AG04450 (cell line): ENCODE measurements around the gene RBM19. TPM values are rescaled to one million over a fixed set of nuclear protein-coding genes. Genes with fewer than 3 reads are reported as not detected.

Experiments used
- CTCF ChIA-PET: fragments of 300-600, 350-600 bp; formaldehyde crosslinking; extraction: SDS; loops from one replicate; lab custom pipeline; 2022; ENCODE audit warnings: antibody characterized with exemption, inconsistent platforms; lab: Charles Lee
- POLR2A ChIA-PET: fragments of 350-600 bp; formaldehyde crosslinking; extraction: SDS; loops from one replicate; lab custom pipeline; 2021; ENCODE audit warnings: antibody characterized with exemption, inconsistent platforms; lab: Yijun Ruan, JAX
- DNase-seq: peaks from one replicate; pipeline ENCODE4 v3.0.0-alpha.2; 2011; ENCODE audit warnings: low read depth, low spot score
- H3K27ac ChIP-seq: one replicate; pipeline ENCODE4 v1.5.1; 2012; ENCODE audit warnings: low read depth, low read length, control low read depth
- H3K27me3 ChIP-seq: one replicate; pipeline ENCODE4 v1.6.0; 2012; ENCODE audit warnings: low read length; ENCODE audit not compliant: control insufficient read depth, insufficient read depth
- H3K4me3 ChIP-seq: 2 replicates; pipeline ENCODE4 v1.5.1; 2011; ENCODE audit warnings: mild to moderate bottlenecking, low read depth, low read length, control low read depth
- H3K9me3 ChIP-seq: 2 replicates; pipeline ENCODE4 v1.5.1; 2012; ENCODE audit warnings: low read length; ENCODE audit not compliant: control insufficient read depth, insufficient read depth
- CTCF ChIP-seq: IDR thresholded peaks from 2 replicates; pipeline ENCODE4 v1.5.1; 2011; ENCODE audit warnings: low read depth, low read length, control low read depth, inconsistent platforms
- polyA plus RNA-seq: library from polyadenylated mRNA; depleted of rRNA; stranded (reverse); fragments of >200 nt; gene quantifications from 2 replicates; pipeline ENCODE4 v1.2.3, GENCODE V29; 2011

Gene RBM19
- polyA plus RNA-seq, 1 experiment: 10.6 TPM

- Histone ChIP-seq H3K27ac (no peak overlapping the region), H3K4me3 (no peak overlapping the region), H3K9me3 (no peaks in the 10 kb centered on the region), H3K27me3 (no peaks in the 10 kb centered on the region)
- POLR2A ChIA-PET: no interaction called here
- DNase-seq: no peak
- no peak for TF ChIP-seq CTCF
- CTCF ChIA-PET: interaction anchor here (1.1 to 1.4 kb wide), 2 partner anchors 24 to 414 kb away, joined by 3 to 4 read pairs; no protein-coding TSS in a partner anchor
These were observed 127.2 kb downstream of the RBM19 start for GRCh38 chr12:113838896-113839295.

GRCh38 chr12:113837528-113838296 lies 128.4 kb downstream of the RBM19 start:
- peak; percentile 56 for TF ChIP-seq CTCF
- DNase-seq: no peak
- H3K27ac ChIP-seq: no peak overlapping the region
- H3K4me3 ChIP-seq: no peak overlapping the region
- POLR2A ChIA-PET: no interaction called here
- no peaks in the 10 kb centered on the region for H3K27me3 ChIP-seq
- no peaks in the 10 kb centered on the region for H3K9me3 ChIP-seq
- CTCF ChIA-PET: interaction anchor here (0.7 to 1.4 kb wide), 12 partner anchors 9 to 412 kb away, joined by 3 to 6 read pairs (median 4); no protein-coding TSS in a partner anchor

- CTCF ChIA-PET: interaction anchor here (0.7 to 1.3 kb wide), 6 partner anchors 13 to 74 kb away, joined by 3 to 4 read pairs (median 4); no protein-coding TSS in a partner anchor
- no peak for TF ChIP-seq CTCF
- H3K27ac ChIP-seq: no peak overlapping the region
- no peaks in the 10 kb centered on the region for H3K27me3 ChIP-seq
- POLR2A ChIA-PET: no interaction called here
- DNase-seq: no peak
- H3K9me3 ChIP-seq: no peaks in the 10 kb centered on the region
- no peak overlapping the region for H3K4me3 ChIP-seq
These were observed 129.0 kb downstream of the RBM19 start for GRCh38 chr12:113837084-113837483.

GRCh38 chr12:113835896-113836295 lies 130.2 kb downstream of the RBM19 start:
- H3K27me3 ChIP-seq: no peaks in the 10 kb centered on the region
- no peak overlapping the region for H3K4me3 ChIP-seq
- DNase-seq: no peak
- ChIA-PET CTCF (no interaction called here), POLR2A (no interaction called here)
- no peak overlapping the region for H3K27ac ChIP-seq
- TF ChIP-seq CTCF: no peak
- H3K9me3 ChIP-seq: no peaks in the 10 kb centered on the region

GRCh38 chr12:113835433-113835832 lies 130.7 kb downstream of the RBM19 start:
- H3K4me3 ChIP-seq: no peak overlapping the region
- no peaks in the 10 kb centered on the region for H3K9me3 ChIP-seq
- ChIA-PET POLR2A (no interaction called here), CTCF (no interaction called here)
- DNase-seq: no peak
- TF ChIP-seq CTCF: no peak
- no peak overlapping the region for H3K27ac ChIP-seq
- no peaks in the 10 kb centered on the region for H3K27me3 ChIP-seq
